Measurements from ENCODE around the gene PTPN11. TPM values are rescaled to one million over a fixed set of nuclear protein-coding genes. Genes with fewer than 3 reads are reported as not detected.

Gene PTPN11
- total and polyA plus RNA-seq, 8 donors: 16.3 to 114 (median 67.5) TPM

GRCh38 chr12:112418273-112418607, 507 bp upstream of the PTPN11 start:
- H3K4me3 ChIP-seq: peak overlapping the region; percentile 65 to 97 (median 88)
- H3K27ac ChIP-seq: peak overlapping the region; percentile 96 to 100 (median 99)
- TF ChIP-seq CTCF (IDR thresholded peaks at IDR 0.05): no peak
- no peak for TF ChIP-seq POLR2AphosphoS5 (IDR thresholded peaks at IDR 0.05)
- no peak for TF ChIP-seq POLR2A (IDR thresholded peaks at IDR 0.05)
- no peak for TF ChIP-seq EP300 (IDR thresholded peaks at IDR 0.05)
- H3K36me3 ChIP-seq: no peaks in the 10 kb centered on the region
- H3K4me1 ChIP-seq: peaks cover 15 to 66% (median 53%) of the 10 kb centered on the region in 4 donors
- intact Hi-C loops (cut with DNase I; ENCODE audit: low total_unique reads): no loop called here
- H3K27me3 ChIP-seq: no peaks in the 10 kb centered on the region
- DNase-seq: no peak
- H3K9me3 ChIP-seq: no peaks in the 10 kb centered on the region
- WGBS, 5 donors: 1 to 3% (median 1%) methylated on average over 17 to 18 of the region's 18 CpGs

- Histone ChIP-seq H3K36me3 (no peaks in the 10 kb centered on the region), H3K9me3 (no peaks in the 10 kb centered on the region), H3K4me1 (peaks cover 15 to 66% (median 50%) of the 10 kb centered on the region in 4 donors), H3K27me3 (no peaks in the 10 kb centered on the region), H3K4me3 (peak overlapping the region; percentile 65 to 97 (median 88)), H3K27ac (peak overlapping the region; percentile 96 to 100 (median 99))
- intact Hi-C loops (cut with DNase I; ENCODE audit: low total_unique reads): no loop called here
- no peak for TF ChIP-seq EP300 (IDR thresholded peaks at IDR 0.05)
- TF ChIP-seq CTCF (IDR thresholded peaks at IDR 0.05): no peak
- no peak for TF ChIP-seq POLR2A (IDR thresholded peaks at IDR 0.05)
- TF ChIP-seq POLR2AphosphoS5 (IDR thresholded peaks at IDR 0.05): peak; percentile 49 to 70 (median 69)
- WGBS, 5 donors: 2 to 6% (median 4%) methylated on average over 15 to 31 of the region's 31 CpGs
- peak; percentile 64 to 87 for DNase-seq
Observed at GRCh38 chr12:112419297-112420133, 768 bp downstream of the PTPN11 start.

- H3K9me3 ChIP-seq: no peaks in the 10 kb centered on the region
- peaks cover 15 to 63% (median 48%) of the 10 kb centered on the region in 4 donors for H3K4me1 ChIP-seq
- intact Hi-C loops (cut with DNase I; ENCODE audit: low total_unique reads): no loop called here
- H3K27ac ChIP-seq: no peak overlapping the region
- TF ChIP-seq EP300 (IDR thresholded peaks at IDR 0.05) (no peak), CTCF (IDR thresholded peaks at IDR 0.05) (no peak), POLR2AphosphoS5 (IDR thresholded peaks at IDR 0.05) (no peak), POLR2A (IDR thresholded peaks at IDR 0.05) (no peak)
- DNase-seq: no peak
- WGBS, 5 donors: 55 to 71% (median 61%) methylated on average over 3 of the region's 3 CpGs
- H3K36me3 ChIP-seq: peaks cover 0 to 3% (median 0%) of the 10 kb centered on the region in 4 donors
- no peaks in the 10 kb centered on the region for H3K27me3 ChIP-seq
- H3K4me3 ChIP-seq: peak overlapping the region in 1 of 4 donors; percentile 65
Observed at GRCh38 chr12:112420740-112421139, 2.0 kb downstream of the PTPN11 start.

- TF ChIP-seq EP300 (IDR thresholded peaks at IDR 0.05) (no peak), POLR2AphosphoS5 (IDR thresholded peaks at IDR 0.05) (no peak), POLR2A (IDR thresholded peaks at IDR 0.05) (no peak), CTCF (IDR thresholded peaks at IDR 0.05) (no peak)
- H3K4me1 ChIP-seq: peaks cover 15 to 63% (median 48%) of the 10 kb centered on the region in 4 donors
- DNase-seq: no peak
- H3K27me3 ChIP-seq: no peaks in the 10 kb centered on the region
- 80 to 100% (median 96%) methylated on average over 1 of the region's 1 CpG for whole genome bisulfite sequencing, 5 donors
- no peaks in the 10 kb centered on the region for H3K9me3 ChIP-seq
- intact Hi-C loops (cut with DNase I; ENCODE audit: low total_unique reads): no loop called here
- H3K4me3 ChIP-seq: no peak overlapping the region
- H3K36me3 ChIP-seq: peaks cover 0 to 3% (median 0%) of the 10 kb centered on the region in 4 donors
- peak overlapping the region in 2 of 5 donors; percentile 9 to 56 for H3K27ac ChIP-seq
Observed at GRCh38 chr12:112421363-112421762, 2.6 kb downstream of the PTPN11 start.

Measured in stomach (tissue), 9 donors.